GM12878 (cell line): ENCODE measurements around the gene DOK7. TPM values are rescaled to one million over a fixed set of nuclear protein-coding genes. Genes with fewer than 3 reads are reported as not detected.

Experiments used
- ATAC-seq: fragments of 200-7000 bp; cut with Tn5 transposase; 3 replicates; pipeline ENCODE4 v1.9.1; 2020; ENCODE audit warnings: mild to moderate bottlenecking, moderate library complexity
- BruUV-seq: library from RNA; stranded (reverse); fragments of 400-500 nt; replicated peaks from 2 replicates; lab custom pipeline; 2021; lab: Mats Ljungman, UMichigan
- CTCF ChIA-PET: fragments of 300-600 bp; sonication (Branson Sonifier 250); formaldehyde crosslinking; extraction: SDS; loops from one replicate; lab custom pipeline; 2021; ENCODE audit warnings: inconsistent platforms; lab: Yijun Ruan, JAX
- POLR2A ChIA-PET: fragments of 350-600 bp; formaldehyde crosslinking; extraction: SDS; loops from one replicate; lab custom pipeline; 2021; ENCODE audit warnings: inconsistent platforms; lab: Charles Lee
- RAD21 ChIA-PET: fragments of 300-600 bp; sonication (Branson Sonifier 250); formaldehyde crosslinking; loops from one replicate; lab custom pipeline; 2023; ENCODE audit warnings: antibody characterized with exemption; ENCODE audit not compliant: unreplicated experiment; lab: Charles Lee
- SMC1A ChIA-PET: fragments of 300-600 bp; sonication (Branson Sonifier 250); formaldehyde crosslinking; loops from one replicate; lab custom pipeline; 2023; ENCODE audit not compliant: unreplicated experiment, uncharacterized antibody; lab: Charles Lee
- DNase-seq: peaks from one replicate; pipeline ENCODE4 v3.0.0-alpha.2; 2011; ENCODE audit warnings: low read depth, low spot score
- FAIRE-seq: peaks from 3 replicates; lab custom pipeline; 2011; peaks lifted over from hg19 to GRCh38; lab: Jason Lieb, UNC
- H2AFZ ChIP-seq: 2 replicates; pipeline ENCODE4 v1.6.0; 2011; ENCODE audit warnings: low read depth, low read length, control low read depth; ENCODE audit not compliant: control insufficient read depth
- H3K27ac ChIP-seq: 2 replicates; pipeline ENCODE4 v1.5.1; 2011; ENCODE audit warnings: control low read depth; ENCODE audit not compliant: control insufficient read depth, insufficient read depth
- H3K27me3 ChIP-seq, 2 experiments: replicated peaks in 1 of 2; 2 replicates each; pipeline versions ENCODE4 v1.6.0 to v1.6.1; 2011; ENCODE audit warnings: low read length in 1 of 2; ENCODE audit not compliant: control insufficient read depth in 2 of 2, insufficient read depth in 2 of 2
- H3K36me3 ChIP-seq, 2 experiments: 2 replicates each; pipeline ENCODE4 v1.5.1; 2011; ENCODE audit warnings: low read length in 1 of 2; ENCODE audit not compliant: control insufficient read depth in 2 of 2, insufficient read depth in 2 of 2
- H3K4me1 ChIP-seq: 2 replicates; pipeline ENCODE4 v1.6.1; 2011; ENCODE audit warnings: mild to moderate bottlenecking, low read length, moderate library complexity, mixed read lengths; ENCODE audit not compliant: control insufficient read depth, insufficient read depth
- H3K4me2 ChIP-seq: 2 replicates; pipeline ENCODE4 v1.6.0; 2011; ENCODE audit warnings: control low read depth; ENCODE audit not compliant: control insufficient read depth, insufficient read depth
- H3K4me3 ChIP-seq: fragments of 200-600 bp; sonication (generic); 2 replicates; pipeline ENCODE4 v1.5.1; 2016
- H3K79me2 ChIP-seq: 2 replicates; pipeline ENCODE4 v1.6.0; 2011; ENCODE audit warnings: low read length; ENCODE audit not compliant: control insufficient read depth, insufficient read depth
- H3K9ac ChIP-seq: 2 replicates; pipeline ENCODE4 v1.8.0; 2011; ENCODE audit warnings: low read length, control low read depth, mixed read lengths; ENCODE audit not compliant: control insufficient read depth, insufficient read depth
- H3K9me3 ChIP-seq: replicated peaks from 3 replicates; pipeline ENCODE4 v1.5.1; 2011; ENCODE audit warnings: mild to moderate bottlenecking, low read length; ENCODE audit not compliant: control insufficient read depth, insufficient read depth
- H4K20me1 ChIP-seq: 2 replicates; pipeline ENCODE4 v1.6.0; 2011; ENCODE audit not compliant: control insufficient read depth, insufficient read depth
- BRCA1 ChIP-seq: IDR thresholded peaks from 2 replicates; pipeline ENCODE4 v1.6.1; 2011; ENCODE audit warnings: low read depth, low read length, improper control_type of control experiment
- CREM ChIP-seq: IDR thresholded peaks from 2 replicates; pipeline ENCODE4 v1.6.1; 2014; ENCODE audit warnings: antibody characterized with exemption, low read depth
- GATAD2B ChIP-seq: fragments of 450-650 bp; conservative IDR thresholded peaks from 2 replicates; pipeline ENCODE4 v1.6.1; 2017; ENCODE audit warnings: low read depth, mild to moderate bottlenecking, moderate library complexity
- IKZF1 ChIP-seq: fragments of 450-650 bp; conservative IDR thresholded peaks from 2 replicates; pipeline ENCODE4 v1.6.1; 2017; ENCODE audit warnings: antibody characterized with exemption, mild to moderate bottlenecking
- IRF4 ChIP-seq: IDR thresholded peaks from 2 replicates; pipeline ENCODE4 v1.6.1; 2011; ENCODE audit warnings: low read depth, low read length
- JUNB ChIP-seq: IDR thresholded peaks from 2 replicates; pipeline ENCODE4 v1.6.1; 2016; ENCODE audit warnings: antibody characterized with exemption, mild to moderate bottlenecking
- KDM1A ChIP-seq: fragments of 200-600 bp; sonication (generic); IDR thresholded peaks from 2 replicates; pipeline ENCODE4 v1.6.1; 2016; ENCODE audit warnings: borderline replicate concordance
- LARP7 ChIP-seq: fragments of 450-650 bp; IDR thresholded peaks from 2 replicates; pipeline ENCODE4 v1.6.1; 2017; ENCODE audit warnings: mild to moderate bottlenecking
- MEF2A ChIP-seq: IDR thresholded peaks from 2 replicates; pipeline ENCODE4 v1.6.1; 2011; ENCODE audit warnings: low read depth, mild to moderate bottlenecking, low read length, moderate library complexity; ENCODE audit not compliant: insufficient read depth
- MTA3 ChIP-seq: IDR thresholded peaks from 2 replicates; pipeline ENCODE4 v1.6.1; 2012; ENCODE audit warnings: low read length, inconsistent platforms, borderline replicate concordance
- NFXL1 ChIP-seq: fragments of 450-650 bp; IDR thresholded peaks from 2 replicates; pipeline ENCODE4 v1.6.1; 2017; ENCODE audit warnings: antibody characterized with exemption, mild to moderate bottlenecking, borderline replicate concordance
- NRF1 ChIP-seq: conservative IDR thresholded peaks from 2 replicates; pipeline ENCODE4 v1.6.1; 2011; ENCODE audit warnings: mild to moderate bottlenecking, low read depth, low read length, improper control_type of control experiment
- POLR2A ChIP-seq: IDR thresholded peaks from 2 replicates; pipeline ENCODE4 v1.6.1; 2011; ENCODE audit warnings: low read depth, mild to moderate bottlenecking, low read length
- SRF ChIP-seq, 2 experiments: IDR thresholded peaks; 2 replicates each; pipeline ENCODE4 v1.6.1; 2011; ENCODE audit warnings: low read depth in 2 of 2, low read length in 2 of 2, mild to moderate bottlenecking in 1 of 2, moderate library complexity in 1 of 2
- ZZZ3 ChIP-seq: IDR thresholded peaks from 2 replicates; pipeline ENCODE4 v1.6.1; 2011; ENCODE audit warnings: low read depth; ENCODE audit not compliant: control insufficient read depth, insufficient read length
- WGBS: methylation state at CpG from one replicate; pipeline ENCODE4 v1.1.6; 2016; ENCODE audit warnings: low lambda C conversion rate; ENCODE audit not compliant: insufficient replicate concordance, insufficient coverage; ENCODE audit errors: missing lambda C conversion rate; 5-methylcytosine and 5-hydroxymethylcytosine counted together
- in situ Hi-C: fragments of 300-500 bp; cut with MboI; formaldehyde crosslinking; loops from 9 replicates; pipeline ENCODE4 v1.14.3; 2018; ENCODE audit warnings: mixed read lengths
- intact Hi-C: fragments of 100-400 bp; cut with micrococcal nuclease; formaldehyde crosslinking; loops from one replicate; pipeline ENCODE4 v1.14.2; 2022; ENCODE audit not compliant: unreplicated experiment
- polyA plus RNA-seq, 11 experiments: library from polyadenylated mRNA; depleted of rRNA in 4 of 11; unstranded in 6 of 11; stranded (reverse) in 5 of 11; fragments of >200 nt; fragmentation: Nextera tagmentation in 4 of 11; fragmentation: Illumina TruSeq in 1 of 11; extraction: Ambion mirVana in 4 of 11; extraction: Trizol in 1 of 11; gene quantifications; 1 replicate in 1 of 11; 2 replicates in 10 of 11; pipeline versions ENCODE4 v1.2.1 to v1.2.3, GENCODE V29; 2011 to 2016; ENCODE audit warnings: inconsistent platforms in 2 of 11, missing spikeins in 2 of 11, low read depth in 1 of 11
- total RNA-seq, 4 experiments: library from RNA; depleted of rRNA in 3 of 4; stranded (reverse); fragments of >200 nt in 3 of 4; fragmentation: Illumina TruSeq in 1 of 4; extraction: Trizol in 1 of 4; gene quantifications; 2 replicates each; pipeline versions ENCODE4 v1.2.1 to v1.2.3, GENCODE V29; 2013 to 2021
- TF ChIP-seq, protein P1 (sequence below): fragments of 450-650 bp; IDR thresholded peaks from 2 replicates; pipeline ENCODE4 v1.6.1; 2018; ENCODE audit warnings: borderline replicate concordance, mild to moderate bottlenecking; ENCODE audit not compliant: partially characterized antibody

DOK7 gene
- total and polyA plus RNA-seq, 10 of the 15 experiments (the other 5 are each of a cell fraction or from before 2014, with no cell fraction given), result 0.04 to 0.46 (median 0.18) TPM; not detected in 4

DNA sequence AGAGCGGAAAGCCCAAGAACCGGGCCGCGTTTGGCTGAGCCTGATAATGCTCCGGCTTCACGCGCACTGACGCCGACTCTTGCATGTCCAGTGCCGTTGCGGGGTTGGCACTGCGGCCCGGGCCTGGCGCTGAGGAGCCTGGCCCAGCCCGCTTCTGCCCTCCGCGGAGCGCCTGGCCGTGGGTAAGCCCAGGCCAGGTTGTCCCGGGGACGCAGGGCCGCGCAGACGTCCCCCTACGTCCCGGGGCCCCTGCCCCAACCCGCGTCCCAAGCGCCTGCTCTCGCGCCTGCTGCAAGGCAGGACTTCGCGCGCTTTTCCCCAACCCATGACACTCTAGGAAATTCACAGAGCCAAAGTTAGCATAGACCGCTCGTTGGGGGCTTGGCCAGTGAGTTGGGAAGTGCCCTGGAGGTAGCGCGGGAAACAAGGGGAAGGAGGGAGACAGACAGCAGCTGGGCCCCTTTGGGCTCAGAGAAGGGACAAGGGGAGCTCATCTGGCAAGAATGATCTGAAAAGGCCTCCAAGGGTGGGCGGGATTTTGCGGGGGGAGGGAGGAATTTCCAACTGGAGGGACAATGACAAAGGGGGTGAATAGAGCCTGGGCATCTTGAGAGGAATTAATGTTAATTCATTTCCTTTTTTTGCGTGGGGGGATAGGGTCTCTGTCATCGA, 69.8 kb downstream of the DOK7 start:
- RAD21 ChIA-PET, result no interaction called here
- SMC1A ChIA-PET, result no interaction called here
- Histone ChIP-seq H3K27me3 (no peaks in the 10 kb centered on the region), H3K4me2 (peak overlapping the region; percentile 94), H3K4me1 (peaks cover 13% of the 10 kb centered on the region), H4K20me1 (peaks cover 4% of the 10 kb centered on the region; the same call in 1 of the 2 replicates), H2AFZ (peak overlapping the region; percentile 87), H3K36me3 (peaks cover 0 to 1% of the 10 kb centered on the region in 2 experiments; a peak in 1 of 4 replicates)
- POLR2A ChIA-PET, result no interaction called here
- in situ Hi-C loops (no loop called here), intact Hi-C loops (no loop called here)
- no peak for DNase-seq
- TF ChIP-seq LARP7 (no peak; the same call in 1 of the 2 replicates), IKZF1 (no peak), CREM (no peak), MEF2A (no peak), KDM1A (no peak), ZZZ3 (no peak), NFXL1 (no peak), POLR2A (no peak), MTA3 (no peak), NRF1 (no peak), JUNB (no peak), GATAD2B (0 out of 2 replicates have a peak, but pooled peaks have one; percentile 11), BRCA1 (no peak), SRF (IDR thresholded peaks at IDR 0.05; ENCODE audit: low read depth in 2 of 2, low read length in 2 of 2) (0 out of 4 replicates have a peak, but pooled peaks of 1 of the 2 experiments have one; percentile 13), IRF4 (no peak)
- TF ChIP-seq, protein P1, sequence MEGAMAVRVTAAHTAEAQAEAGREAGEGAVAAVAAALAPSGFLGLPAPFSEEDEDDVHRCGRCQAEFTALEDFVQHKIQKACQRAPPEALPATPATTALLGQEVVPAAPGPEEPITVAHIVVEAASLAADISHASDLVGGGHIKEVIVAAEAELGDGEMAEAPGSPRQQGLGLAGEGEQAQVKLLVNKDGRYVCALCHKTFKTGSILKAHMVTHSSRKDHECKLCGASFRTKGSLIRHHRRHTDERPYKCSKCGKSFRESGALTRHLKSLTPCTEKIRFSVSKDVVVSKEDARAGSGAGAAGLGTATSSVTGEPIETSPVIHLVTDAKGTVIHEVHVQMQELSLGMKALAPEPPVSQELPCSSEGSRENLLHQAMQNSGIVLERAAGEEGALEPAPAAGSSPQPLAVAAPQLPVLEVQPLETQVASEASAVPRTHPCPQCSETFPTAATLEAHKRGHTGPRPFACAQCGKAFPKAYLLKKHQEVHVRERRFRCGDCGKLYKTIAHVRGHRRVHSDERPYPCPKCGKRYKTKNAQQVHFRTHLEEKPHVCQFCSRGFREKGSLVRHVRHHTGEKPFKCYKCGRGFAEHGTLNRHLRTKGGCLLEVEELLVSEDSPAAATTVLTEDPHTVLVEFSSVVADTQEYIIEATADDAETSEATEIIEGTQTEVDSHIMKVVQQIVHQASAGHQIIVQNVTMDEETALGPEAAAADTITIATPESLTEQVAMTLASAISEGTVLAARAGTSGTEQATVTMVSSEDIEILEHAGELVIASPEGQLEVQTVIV, result no peak
- TF ChIP-seq, all 136 proteins: peak for 2
- Histone ChIP-seq H3K4me3 (peak overlapping the region; percentile 50; the same call in 1 of the 2 replicates), H3K27ac (no peak overlapping the region), H3K79me2 (peaks cover 16% of the 10 kb centered on the region), H3K9me3 (no peaks in the 10 kb centered on the region), H3K9ac (no peak overlapping the region)
- BruUV-seq, result no TSS peak
- CTCF ChIA-PET, result no interaction called here
- ATAC-seq (no peak), FAIRE-seq (no peak)
- WGBS, result 23% methylated on average over 41 of the region's 42 CpGs
